NCI-H69 (cell line): ENCODE measurements around the gene IPO13.

Experiments used
- DNase-seq: peaks from one replicate; lab custom pipeline; 2025; lab: John Stamatoyannopoulos, UW

IPO13 gene

DNA sequence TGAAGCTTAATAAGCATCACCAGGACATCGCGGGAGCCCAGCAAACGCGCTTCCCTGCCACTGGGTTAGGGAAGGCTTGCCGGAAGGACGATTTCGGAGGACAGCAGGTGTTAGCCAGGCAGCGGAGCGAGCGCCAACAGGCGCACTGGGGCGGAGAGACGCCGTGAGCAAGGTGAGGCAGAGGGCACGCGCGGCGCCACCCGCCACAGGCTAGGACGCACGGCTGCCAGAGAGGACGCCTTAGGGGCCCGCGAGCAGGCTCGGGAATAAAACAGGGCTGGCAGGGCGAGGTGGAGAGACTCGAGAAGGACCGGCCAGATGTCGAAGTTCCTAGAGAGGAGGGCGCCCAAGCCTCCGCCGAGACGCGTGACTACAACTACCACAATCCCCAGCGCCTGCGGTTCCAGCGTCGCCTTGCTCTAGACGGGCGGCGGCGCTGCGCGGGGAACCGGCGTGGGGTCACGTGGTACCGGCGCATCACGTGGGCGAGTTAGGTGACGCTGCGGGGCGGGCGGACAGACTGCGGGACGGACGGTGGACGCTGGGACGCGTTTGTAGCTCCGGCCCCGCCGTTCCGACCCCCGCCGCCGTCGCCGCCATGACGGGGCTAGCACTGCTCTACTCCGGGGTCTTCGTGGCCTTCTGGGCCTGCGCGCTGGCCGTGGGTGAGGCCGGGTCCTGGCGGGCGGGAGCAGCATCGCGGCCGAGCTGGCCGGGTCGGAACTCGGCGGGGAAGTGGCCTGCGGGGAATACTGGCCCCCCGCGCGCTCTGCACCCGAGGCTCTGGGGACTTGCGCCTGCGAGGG, 27.9 kb downstream of the IPO13 start, which contains the start of gene ATP6V0B:
Gene ATP6V0B (plus strand): TSS at position 518 of the 806 bp plus-strand sequence. CDS start 81 bp downstream, at position 599.
- DNase-seq = peak; percentile 94

DNA sequence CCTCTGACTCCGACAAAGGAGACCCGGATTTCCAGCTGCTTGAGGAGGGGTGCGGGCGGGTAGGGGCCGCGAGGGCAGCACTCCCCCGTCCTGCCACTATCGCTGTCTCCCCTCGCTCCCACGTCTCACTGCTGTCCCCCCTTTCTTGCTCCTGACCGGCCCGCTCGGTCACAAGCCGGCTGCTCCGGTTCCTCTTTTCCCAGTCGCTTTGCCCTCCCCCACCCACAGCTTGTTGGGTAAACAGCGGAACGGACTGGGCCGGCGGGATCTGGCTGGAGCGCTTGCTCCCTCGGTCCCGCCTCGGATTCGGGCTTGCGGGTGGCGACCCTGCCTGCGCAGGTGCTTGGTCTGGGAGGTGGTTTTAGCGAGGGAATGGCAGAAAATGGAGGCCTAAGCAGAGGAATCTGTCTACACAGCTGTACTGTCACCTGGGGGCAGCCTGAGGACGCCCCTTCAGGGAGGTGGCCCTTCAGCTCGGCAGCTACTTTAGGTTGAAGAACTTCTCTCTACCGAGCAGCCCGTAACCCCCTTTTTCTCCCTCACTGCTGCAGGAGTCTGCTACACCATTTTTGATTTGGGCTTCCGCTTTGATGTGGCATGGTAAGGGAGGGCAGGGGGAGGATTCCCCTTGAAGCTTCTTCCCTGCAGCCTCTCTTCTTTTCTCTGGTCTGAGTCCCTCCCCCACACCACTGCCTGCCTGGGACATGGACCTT, 28.7 kb downstream of the IPO13 start:
- DNase-seq = peak; percentile 34

DNA sequence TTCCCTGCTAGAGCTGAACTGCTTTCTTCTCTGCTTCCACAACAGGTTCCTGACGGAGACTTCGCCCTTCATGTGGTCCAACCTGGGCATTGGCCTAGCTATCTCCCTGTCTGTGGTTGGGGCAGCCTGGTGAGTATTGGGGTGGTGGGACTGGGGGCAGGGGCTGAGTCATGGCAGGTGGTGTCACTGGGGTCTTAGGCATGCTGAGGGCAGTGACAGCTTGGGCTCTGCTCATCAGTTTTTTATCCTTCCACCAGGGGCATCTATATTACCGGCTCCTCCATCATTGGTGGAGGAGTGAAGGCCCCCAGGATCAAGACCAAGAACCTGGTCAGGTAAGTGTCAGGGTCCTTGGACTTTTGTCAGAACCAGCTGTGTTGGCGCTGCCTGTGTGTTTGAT, 29.3 kb downstream of the IPO13 start:
- DNase-seq = no peak

DNA sequence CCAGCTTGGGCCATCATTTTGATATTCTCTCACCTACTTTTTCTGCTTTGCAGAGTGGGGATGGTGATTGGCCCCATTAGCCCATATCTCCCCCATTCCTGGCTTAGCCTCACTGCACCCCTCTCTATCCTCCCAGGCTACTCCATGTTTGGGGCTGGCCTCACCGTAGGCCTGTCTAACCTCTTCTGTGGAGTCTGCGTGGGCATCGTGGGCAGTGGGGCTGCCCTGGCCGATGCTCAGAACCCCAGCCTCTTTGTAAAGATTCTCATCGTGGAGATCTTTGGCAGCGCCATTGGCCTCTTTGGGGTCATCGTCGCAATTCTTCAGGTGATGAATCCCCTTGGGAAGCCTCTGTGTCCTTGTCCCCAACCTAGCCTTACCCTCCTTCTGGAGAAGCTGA, 30.1 kb downstream of the IPO13 start:
- no peak for DNase-seq

DNA sequence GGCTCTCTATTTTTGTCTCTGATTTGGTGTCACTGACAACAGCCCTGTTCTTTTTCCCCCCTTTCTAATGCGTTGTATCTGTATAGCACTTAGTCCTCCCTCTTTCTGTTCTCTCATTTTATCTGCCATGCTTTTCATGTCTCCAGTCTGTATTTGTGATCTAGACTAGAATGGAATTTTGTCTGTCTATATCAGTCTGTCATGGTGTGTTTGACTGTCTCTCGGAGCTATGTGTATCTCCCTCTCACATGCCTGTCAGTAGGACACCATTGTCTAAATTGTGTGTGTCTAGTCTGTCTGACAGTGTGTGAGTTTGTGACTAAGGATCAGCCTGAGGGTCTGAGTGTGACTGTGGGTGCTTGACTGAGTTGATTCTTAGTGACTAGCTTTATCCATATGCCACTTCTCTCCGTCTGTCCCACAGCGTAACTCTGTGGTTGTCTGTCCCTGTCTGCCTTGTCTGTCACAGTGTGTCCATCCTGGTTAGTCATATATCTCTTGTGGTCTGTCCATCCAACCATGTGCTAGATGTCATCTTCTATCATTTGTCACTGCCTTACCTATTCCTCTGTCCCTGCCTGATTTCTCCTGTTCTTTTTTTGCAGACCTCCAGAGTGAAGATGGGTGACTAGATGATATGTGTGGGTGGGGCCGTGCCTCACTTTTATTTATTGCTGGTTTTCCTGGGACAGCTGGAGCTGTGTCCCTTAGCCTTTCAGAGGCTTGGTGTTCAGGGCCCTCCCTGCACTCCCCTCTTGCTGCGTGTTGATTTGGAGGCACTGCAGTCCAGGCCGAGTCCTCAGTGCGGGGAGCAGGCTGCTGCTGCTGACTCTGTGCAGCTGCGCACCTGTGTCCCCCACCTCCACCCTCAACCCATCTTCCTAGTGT, 30.9 kb downstream of the IPO13 start:
- no peak for DNase-seq

DNA sequence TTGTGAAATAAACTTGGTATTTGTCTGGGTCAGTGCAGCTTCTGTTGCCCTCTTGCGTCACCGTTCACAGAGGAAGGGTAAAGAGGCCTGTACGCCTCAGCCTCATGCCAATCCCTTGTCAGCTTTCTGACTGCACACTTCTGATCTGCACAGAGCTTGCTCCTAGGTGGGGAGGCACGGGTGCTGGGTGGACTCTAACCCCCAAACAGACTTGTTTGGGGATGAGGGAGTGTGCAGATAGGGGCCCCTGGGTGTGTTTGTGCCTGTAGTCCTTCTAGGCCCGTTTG, 31.5 kb downstream of the IPO13 start:
- no peak for DNase-seq

DNA sequence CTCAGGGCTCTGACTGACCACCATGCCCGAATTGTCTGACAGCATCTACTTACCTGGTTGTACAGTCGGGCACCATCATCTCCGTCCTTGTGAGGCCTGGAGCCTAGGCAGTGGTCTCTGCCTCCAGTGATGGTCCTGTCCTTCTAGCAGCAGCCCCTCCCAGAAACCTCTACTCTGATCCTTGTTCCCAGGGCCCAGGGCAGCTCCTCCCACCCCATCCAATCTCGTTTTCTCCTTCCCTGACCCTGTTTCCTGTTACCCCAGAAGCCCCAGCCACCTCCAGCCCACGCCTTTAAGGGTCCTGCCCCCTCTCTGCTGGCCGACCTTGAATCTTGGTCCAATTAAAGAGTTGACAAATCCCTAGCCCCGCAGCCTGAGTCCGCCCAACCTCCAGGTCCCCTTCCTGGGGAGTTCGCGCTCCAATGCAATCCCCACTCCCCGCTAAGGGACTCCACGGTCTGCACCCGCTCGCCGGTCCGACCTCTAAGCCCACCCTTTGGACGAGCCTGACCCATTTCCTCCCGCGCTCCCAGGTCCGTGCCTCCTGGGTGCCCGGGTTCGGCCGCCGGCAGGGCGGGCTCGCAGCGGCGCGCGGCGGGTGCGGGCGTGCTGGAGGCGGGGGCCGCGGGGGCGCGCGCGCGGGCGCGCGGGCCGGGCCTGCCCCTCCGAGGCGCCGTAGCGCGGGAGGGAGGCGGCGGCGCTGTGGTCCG, 32.0 kb downstream of the IPO13 start, which contains the start of gene B4GALT2:
Gene B4GALT2 (plus strand): TSS at position 660 of the 710 bp plus-strand sequence. CDS start 1,951 bp downstream, outside the sequence.
- DNase-seq = peak; percentile 70

DNA sequence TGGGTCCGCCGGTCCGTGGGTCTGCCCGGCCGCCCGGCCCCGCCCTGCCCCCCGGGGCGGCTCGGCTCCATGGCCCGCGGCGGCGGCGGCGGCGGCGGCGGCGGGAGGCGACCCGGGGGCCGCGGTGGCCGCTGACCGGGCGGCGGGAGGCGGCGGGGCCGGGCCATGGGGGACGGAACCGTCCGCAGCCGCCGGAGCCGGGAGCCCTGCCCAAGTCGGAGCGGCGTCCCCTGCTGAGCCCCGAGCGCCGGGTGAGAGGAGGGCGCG, 32.4 kb downstream of the IPO13 start:
- no peak for DNase-seq

DNA sequence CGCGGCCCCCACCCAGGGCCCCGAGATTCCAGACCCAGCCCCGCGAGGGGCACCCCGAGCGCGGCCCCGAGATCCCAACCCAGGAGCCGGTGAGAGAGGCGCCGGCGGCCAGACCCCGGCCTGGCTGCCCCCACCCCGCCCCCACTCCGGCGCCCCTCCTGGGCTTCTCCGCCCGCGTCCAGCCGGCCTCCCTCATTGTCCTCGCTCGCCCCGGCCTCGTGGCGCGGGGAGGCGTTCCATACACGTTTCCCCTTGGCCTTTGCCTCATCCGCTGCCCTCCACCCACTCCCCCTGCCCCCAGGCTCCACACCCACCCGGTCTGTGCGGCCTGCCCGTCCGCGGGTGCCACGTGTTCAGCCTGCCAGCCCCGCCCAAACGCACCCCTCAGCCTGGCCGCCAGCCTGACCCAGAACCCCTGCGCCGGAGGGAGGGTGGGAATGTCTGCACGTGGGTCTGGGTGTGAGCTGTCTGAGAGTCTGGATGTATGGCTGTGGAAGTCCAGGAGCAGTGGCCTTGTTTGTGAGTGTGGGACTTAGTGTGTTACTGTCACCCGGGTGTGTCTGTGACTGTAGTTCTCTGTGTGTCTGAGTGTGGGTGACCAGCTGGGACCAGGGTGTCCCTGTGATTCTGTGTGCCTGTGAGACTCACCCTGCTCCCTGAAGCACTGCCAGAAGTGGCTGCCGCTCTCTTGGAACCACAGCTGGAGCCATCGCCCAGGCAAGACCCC, 32.9 kb downstream of the IPO13 start:
- peak; percentile 53 for DNase-seq

DNA sequence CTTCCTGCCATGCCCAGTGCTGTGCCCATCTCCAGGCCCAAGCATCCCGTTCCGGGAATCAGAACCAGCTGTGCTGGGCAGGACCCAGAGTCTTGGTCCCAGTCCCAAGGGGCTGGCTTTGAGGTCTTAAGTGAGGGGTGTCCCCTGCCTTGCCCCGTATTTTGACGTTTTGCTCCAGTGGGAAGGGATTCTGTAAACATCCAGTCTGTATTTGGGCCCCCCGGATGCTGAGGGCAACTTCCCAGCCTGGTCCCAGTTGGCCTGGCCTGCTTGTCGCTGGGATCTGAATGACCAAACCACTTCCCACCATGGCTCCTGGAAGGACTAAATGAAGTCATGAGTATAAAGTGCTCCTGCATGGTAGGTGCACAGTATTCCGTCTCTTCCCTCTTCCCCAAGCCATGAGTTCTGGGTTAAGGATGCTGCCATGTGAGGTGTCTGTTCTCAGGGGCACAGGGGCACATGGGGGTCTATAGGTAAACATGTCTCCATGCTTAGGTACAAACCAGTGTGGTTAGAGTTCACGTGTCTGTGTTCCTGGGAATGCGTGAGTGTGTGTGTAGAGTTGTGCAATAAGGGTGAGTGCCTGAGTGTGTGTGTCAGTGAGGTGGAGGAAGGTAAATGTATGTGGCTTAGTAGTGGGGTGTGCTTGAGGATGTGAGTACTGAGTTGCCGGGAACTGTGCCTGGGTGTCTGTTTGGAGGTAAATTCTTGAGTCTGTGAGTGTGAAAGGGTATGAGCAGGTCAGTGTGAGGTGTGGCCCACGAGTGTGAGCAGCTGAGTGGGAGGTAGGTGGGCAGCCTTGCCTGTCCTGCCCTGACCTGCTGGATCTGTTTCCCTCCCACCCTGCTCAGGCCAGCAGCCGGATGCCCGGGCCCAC, 33.7 kb downstream of the IPO13 start:
- no peak for DNase-seq

DNA sequence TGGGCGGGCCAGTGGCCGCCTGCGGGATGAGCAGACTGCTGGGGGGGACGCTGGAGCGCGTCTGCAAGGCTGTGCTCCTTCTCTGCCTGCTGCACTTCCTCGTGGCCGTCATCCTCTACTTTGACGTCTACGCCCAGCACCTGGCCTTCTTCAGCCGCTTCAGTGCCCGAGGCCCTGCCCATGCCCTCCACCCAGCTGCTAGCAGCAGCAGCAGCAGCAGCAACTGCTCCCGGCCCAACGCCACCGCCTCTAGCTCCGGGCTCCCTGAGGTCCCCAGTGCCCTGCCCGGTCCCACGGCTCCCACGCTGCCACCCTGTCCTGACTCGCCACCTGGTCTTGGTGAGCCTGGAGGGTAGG, 34.4 kb downstream of the IPO13 start:
- DNase-seq = no peak

DNA sequence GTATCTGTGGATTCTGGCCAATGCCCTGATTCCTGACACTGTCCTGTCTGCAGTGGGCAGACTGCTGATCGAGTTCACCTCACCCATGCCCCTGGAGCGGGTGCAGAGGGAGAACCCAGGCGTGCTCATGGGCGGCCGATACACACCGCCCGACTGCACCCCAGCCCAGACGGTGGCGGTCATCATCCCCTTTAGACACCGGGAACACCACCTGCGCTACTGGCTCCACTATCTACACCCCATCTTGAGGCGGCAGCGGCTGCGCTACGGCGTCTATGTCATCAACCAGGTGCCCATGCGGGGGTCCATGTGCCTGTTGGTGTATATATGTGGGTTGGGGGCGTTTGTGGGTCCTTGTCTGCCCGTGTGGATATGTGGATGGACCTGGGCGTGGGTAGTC, 34.9 kb downstream of the IPO13 start:
- no peak for DNase-seq

DNA sequence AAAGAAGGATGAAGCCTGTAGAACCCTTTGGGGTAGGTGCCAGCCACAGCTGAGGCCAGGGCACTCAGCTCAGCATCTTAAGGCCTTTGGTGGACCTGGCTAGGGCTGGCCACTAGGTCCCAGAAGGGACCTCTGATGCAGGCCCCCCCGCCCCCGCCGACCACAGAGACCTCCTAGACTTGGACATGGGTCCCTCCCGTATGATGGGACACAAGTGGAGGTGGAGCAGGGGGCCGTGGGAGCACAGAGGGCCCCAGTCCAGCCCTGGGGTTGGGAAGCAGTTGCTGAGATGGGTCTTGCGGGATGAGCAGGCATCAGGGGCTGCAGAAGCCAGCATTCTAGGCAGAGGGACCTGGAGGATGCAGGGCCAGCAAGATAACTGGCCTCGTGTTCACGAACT, 35.5 kb downstream of the IPO13 start:
- no peak for DNase-seq

DNA sequence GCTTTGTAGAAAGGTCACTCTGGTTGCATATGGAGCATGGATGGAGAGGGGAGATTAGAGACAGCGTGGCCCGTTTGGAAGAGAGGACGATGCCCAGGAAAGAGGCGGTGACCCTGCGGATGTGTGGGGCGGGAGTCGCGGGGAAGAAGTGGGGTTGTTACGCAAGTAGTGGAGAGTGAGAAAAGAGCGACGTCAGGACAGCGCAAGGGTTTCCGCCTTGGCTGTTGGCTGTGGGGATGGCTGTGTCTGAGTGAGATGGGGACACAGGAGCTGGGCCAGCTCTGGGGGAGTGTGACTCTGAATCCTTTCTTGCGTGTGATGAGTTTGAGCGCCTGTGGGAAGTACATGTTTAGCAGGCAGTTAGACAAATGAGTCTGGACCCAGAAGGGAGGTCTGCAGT, 36.1 kb downstream of the IPO13 start:
- no peak for DNase-seq

DNA sequence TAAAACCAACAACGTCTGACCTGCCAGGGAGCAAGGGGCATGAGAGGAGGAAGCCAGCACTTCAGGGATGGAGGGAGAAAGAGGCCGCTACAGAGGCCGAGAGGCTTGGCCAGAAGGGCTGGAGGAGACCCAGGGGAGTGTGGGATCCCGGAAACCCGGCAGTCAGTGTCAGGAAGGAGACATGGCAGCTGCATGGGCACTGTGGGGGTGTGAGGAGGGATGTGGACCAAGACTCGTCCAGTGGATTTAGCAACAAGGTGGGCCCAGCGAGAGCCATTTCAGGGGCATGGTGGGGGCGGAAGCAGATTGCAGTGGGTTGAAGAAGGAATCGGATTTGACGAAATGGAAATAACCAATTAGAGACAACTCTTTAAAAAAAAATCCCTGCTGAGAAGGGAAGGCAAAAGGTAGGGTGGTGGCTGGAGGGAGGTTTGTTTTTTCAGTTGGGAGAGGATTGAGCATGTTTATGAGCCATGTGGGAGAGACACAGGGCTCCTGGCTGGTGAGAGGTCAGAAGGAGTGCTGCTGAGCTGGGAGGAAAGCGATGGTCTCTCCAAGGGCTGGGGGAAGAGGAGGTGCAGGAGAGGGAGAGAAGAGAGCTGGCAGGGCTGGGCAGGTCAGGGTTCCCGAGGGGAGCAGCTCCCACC, 36.6 kb downstream of the IPO13 start:
- DNase-seq = no peak

DNA sequence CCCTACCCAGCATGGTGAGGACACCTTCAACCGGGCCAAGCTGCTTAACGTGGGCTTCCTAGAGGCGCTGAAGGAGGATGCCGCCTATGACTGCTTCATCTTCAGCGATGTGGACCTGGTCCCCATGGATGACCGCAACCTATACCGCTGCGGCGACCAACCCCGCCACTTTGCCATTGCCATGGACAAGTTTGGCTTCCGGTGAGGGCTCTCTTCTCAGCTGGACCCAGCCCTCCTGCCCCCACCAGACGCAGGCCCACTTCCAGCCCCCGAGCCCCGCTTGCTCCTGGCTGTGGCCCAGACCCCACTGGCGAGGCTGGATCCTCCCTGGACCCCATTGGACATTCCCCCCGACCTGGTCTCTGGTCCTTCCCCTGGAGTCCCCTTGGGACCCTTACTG, 38.1 kb downstream of the IPO13 start:
- DNase-seq = no peak

DNA sequence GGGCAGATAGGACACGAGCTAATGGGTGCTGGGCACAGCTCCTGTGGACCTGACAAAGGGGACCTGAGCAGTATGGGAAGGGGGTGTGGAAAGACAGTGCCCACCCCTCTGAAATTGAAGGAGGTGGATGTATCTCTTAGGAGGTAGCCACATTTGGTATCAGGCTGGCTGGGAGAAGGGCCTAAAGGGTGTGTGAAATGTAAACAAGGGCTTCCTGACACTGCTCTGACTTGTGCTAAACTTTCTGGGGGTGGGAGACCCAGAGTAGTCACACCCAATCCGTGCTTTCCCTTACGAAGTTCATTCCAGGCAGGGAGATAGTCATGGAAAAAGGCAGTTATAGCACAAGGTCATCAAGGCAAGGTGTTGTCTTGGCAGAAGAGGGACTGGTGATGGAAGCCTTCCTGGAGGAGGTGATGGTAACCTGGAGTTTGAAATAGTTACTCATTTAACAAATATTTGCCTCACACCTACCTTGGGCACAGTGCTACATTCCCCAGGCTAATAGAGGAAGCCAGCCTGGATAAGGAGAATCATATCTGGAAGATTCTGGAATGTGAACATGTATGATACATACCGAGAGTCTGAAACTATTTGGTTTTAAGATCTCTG, 39.3 kb downstream of the IPO13 start:
- DNase-seq = no peak

DNA sequence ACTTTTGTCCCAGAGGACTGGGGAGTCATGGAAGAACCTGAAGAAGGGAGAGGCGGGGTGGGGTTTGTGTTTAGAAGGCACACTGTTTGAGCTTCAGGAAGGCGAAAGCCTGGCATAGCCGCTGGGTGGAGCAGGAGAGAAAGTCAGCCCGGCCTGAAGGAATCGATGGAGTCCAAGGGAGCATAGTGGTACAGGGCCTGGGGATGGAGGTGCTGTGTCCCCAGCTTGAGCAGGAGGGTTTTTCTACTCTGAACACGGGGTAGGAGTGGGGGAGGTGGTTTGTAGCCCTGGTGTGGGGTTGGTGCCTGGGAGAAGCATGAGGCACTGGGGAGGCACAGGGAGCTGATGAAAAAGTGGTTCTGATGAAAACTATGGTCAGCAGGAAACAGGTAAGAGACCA, 40.0 kb downstream of the IPO13 start:
- DNase-seq = no peak

DNA sequence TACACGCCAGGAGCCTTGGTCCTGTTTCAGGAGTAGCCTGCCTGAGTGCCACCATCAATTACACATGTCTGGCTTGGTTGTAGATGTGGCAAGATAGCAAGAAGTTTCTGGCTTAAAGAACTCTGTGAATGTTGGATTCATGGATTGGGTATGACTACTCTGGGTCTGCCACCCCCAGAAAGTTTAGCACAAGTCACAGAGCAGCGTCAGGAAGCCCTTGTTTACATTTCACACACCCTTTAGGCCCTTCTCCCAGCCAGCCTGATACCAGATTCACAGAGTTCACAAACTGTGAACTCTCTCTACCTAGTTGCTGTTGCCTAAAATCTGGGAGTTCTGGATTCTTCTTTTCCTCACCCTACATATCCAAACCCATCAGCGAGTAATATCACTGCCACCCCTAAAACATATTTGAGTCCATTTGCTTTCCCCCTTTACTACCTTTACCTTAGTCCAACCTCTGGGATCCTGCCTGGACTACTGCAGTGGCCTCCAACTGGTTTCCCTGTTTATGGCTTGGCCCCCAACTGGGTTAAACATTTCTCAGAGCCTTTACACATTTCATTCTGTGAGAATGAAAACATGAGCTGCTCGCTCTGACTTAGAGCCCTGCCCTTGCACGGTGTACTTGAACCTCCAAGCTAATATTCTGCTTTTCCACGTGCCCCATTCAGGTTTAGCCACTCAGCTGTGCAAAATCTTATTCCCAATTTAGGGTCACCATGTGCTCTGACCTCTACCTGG, 40.6 kb downstream of the IPO13 start:
- no peak for DNase-seq
